GM18498 (cell line): ENCODE results near the gene GAPVD1.
"Not testable (repeated sequence)": the region's sequence is repeated elsewhere in the genome, so short reads cannot be mapped to it uniquely, and the experiment has no call there.

Experiments used
- ATAC-seq: cut with Tn5 transposase; IDR thresholded peaks from one replicate; pipeline ENCODE4 v1.9.1; 2021; ENCODE audit warnings: mild to moderate bottlenecking, moderate library complexity; ENCODE audit not compliant: unreplicated experiment

Gene GAPVD1

DNA sequence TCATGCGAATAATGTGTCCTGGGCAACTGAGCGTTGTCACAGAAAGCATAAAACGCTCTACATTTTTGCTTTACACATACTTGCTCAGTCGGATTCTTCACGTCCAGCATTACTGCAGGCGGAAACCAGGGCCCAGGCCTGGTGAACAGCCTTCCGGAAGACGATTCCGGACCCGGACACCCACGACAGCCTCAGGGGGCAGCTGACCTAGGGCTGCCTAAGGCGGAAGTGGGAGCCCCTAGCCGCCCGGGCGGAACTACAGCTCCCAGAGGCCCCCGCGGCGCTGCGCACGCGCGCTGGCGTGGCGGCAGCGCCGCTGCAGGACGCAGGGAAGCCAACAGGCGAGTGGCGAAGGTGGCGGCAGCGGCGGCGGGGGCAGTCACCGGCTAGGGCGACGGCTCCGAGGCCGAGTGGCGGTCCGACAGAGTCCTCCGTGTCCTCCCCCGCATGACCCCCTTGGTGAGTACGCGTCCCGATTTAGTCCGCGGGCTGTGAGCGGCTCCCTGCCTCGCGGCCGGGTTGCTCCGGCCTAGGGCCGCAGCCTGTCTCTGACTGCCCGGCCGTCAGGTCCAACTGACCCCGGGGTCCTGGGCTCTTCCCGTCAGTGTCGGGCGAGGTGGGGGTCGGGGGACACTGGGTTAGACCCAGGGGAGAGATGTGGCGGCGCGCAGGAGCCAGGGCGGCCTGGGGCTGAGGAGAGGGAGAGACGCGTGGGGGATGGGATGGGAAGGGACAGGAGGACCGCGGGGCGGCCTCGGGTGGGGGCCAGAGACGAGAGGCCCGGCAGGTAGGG lies at the start of gene GAPVD1:
GAPVD1 (plus strand) TSS at position 326 of the 793 bp plus-strand sequence. CDS start 37,096 bp downstream, outside the sequence.
- peak; percentile 91 for ATAC-seq

GRCh38 chr9:125214186-125214585 lies 47.4 kb upstream of the GAPVD1 start:
- no peak for ATAC-seq

DNA sequence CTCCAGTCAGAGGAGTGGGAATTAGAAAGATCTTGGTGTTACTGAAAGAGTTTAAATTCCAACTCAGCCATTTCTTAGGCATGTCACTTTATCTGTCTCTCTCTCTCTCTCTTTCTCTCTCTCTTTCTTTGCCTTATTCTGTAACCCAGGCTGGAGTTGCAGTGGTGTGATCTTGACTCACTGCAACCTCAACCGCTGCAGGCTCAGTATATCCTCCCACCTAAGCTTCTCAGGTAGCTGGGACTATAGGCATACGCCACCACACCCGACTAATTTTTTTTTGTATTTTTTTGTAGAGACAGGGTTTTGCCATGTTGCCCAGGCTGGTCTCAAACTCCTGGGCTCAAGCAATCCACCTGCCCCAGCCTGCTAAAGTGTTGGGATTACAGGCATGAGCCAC lies 43.0 kb upstream of the GAPVD1 start:
- no peak for ATAC-seq

- not testable (repeated sequence) for ATAC-seq
These were observed 36.8 kb upstream of the GAPVD1 start for GRCh38 chr9:125224858-125225257.

DNA sequence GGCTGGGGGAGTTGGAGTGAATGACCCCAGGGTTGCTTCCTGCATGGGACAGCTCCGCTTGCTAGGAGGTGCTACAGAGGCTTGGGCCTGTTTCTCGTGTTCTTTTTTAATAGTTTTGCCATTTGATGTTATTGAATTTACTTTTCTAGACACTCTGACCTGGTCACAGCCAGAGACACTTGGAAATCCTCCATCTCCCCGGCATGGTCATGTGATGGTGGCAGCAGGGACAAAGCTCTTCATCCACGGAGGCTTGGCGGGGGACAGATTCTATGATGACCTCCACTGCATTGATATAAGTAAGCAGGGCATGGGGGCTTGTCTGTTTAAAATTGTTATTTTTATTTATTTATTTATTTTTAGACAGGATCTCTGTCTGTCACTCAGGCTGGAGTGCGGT lies 33.9 kb upstream of the GAPVD1 start:
- no peak for ATAC-seq

DNA sequence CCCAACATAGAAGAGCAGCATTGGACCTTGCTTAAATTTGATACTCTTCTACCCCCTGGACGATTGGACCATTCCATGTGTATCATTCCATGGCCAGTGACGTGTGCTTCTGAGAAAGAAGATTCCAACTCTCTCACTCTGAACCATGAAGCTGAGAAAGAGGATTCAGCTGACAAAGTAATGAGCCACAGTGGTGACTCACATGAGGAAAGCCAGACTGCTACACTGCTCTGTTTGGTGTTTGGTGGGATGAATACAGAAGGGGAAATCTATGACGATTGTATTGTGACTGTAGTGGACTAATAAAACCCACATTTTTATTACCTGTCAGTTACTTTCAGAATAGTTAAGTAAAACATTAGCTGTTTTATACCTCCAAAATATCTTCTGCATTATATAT lies 27.9 kb upstream of the GAPVD1 start:
- ATAC-seq: no peak

GRCh38 chr9:125234099-125234498 lies 27.5 kb upstream of the GAPVD1 start:
- ATAC-seq: not testable (repeated sequence)

GRCh38 chr9:125235804-125236519 lies 25.7 kb upstream of the GAPVD1 start:
- ATAC-seq: no peak

DNA sequence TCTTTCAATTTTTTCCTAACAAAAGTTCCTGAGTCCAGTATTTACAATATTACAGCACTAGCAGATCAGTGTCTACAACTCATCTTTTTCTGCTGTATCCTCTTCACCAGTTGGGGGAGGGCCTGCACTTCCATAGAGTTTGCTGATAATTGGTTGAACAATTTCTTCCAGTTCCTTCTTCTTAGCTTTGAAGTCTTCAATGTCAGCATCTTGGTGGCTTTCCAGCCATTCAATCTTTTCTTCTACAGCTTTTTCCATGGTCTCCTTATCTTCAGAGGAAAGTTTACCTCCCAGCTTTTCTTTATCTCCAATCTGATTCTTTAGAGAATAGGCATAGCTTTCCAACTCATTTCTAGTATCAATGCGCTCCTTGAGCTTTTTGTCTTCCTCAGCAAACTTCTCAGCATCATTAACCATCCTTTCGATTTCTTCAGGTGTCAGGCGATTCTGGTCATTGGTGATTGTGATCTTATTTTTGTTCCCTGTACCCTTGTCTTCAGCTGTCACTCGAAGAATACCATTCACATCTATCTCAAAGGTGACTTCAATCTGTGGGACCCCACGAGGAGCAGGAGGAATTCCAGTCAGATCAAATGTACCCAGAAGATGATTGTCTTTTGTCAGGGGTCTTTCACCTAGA lies 25.0 kb upstream of the GAPVD1 start:
- ATAC-seq: not testable (repeated sequence)

GRCh38 chr9:125238127-125238914 lies 23.3 kb upstream of the GAPVD1 start:
- ATAC-seq: no peak

- no peak for ATAC-seq
These were observed 22.6 kb upstream of the GAPVD1 start for GRCh38 chr9:125238915-125239446.

- no peak for ATAC-seq
These were observed 21.7 kb upstream of the GAPVD1 start for GRCh38 chr9:125239631-125240597.

DNA sequence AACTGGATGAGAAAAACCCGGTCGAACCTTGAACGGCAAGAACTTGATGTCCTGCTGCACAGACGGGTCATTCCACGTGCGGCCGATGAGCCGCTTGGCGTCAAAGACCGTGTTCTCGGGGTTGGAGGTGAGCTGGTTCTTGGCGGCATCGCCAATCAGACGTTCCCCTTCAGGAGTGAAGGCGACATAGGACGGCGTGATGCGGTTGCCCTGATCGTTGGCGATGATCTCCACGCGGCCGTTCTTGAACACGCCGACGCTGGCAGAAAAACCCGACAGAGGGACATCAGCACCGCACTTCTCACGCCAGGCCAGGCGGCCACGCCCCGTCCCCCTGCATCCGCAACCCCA lies 21.0 kb upstream of the GAPVD1 start:
- no peak for ATAC-seq

GRCh38 chr9:125241000-125241862 lies 20.4 kb upstream of the GAPVD1 start, which contains the start of gene HSPA5:
Gene HSPA5 (minus strand): TSS chr9:125241343. CDS start chr9:125241126, 217 bp downstream.
- ATAC-seq: peak; percentile 92

DNA sequence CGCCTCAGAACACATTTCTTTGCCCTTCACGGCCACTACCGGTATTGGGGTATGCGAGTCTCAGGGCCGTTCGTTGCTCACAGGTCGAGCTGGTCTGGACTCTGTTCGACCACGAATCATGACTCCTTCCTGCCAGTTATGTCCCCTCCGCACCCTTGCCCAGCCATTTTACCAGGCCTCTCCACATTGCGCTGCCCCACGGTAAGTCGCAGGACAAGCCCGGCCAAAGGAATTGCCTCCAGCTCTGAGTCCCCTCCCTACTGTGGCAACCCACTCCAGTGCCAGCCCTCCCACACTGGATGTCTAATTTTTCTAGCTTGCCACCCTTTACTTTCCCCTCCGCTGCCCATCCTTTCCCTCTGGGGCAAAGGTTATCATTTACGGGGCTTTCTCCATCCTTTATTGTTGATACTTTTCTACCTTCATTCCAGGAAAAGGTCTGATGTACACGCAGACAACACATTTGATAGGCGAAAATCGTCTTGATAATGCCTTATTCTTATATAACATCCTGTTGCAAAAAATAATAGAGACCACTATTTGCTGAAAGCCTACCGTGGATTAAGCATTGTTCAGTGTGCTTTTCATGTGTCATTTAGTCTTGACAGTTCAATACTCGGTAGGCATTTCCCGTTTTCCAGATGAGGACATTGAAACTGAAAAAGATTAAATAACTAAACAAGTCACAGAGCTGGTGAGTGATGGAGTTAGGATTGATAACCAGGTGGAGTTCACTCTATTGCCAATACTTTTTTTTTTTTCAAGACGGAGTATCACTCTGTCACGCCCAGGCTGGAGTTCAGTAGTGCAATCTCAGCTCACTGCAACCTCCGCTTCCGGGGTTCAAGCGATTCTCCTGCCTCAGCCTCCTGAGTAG lies 19.5 kb upstream of the GAPVD1 start:
- peak; percentile 19 for ATAC-seq

GRCh38 chr9:125243792-125244260 lies 17.8 kb upstream of the GAPVD1 start:
- ATAC-seq: no peak

DNA sequence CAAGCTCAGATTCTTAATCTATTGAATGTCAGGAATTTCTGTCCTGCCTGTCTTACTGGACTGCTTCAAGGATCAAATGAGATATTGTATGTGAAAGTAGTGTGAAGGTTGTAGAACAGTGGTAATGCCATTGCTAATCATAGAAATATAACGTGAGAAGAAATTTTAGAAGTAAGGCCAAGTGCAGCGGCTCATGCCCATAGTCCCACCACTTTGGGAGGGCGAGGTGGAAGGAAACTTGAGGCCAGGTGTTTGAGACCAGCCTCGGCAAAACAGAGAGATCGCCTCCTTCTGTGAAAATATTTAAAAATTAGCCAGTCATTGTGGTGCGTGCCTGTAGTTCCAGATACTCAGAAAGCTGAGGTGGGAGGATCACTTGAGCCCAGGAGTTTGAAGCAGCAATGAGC lies 15.4 kb upstream of the GAPVD1 start:
- no peak for ATAC-seq
